Cardiac muscle cell (in vitro differentiated cells and primary cell): ENCODE measurements around the gene GBP7. TPM values are rescaled to one million over a fixed set of nuclear protein-coding genes. Genes with fewer than 3 reads are reported as not detected.

ENCODE experiments used
- DNase-seq, 2 donors: peaks; one replicate each; pipeline versions ENCODE4 v3.0.0 to v3.0.0-alpha.2; 2010 to 2017; ENCODE audit warnings: low read depth in 1 of 2, low spot score in 1 of 2
- H3K27ac ChIP-seq: fragments of 200-600 bp; sonication (generic); 2 replicates; pipeline ENCODE4 v1.5.1; 2016
- H3K27me3 ChIP-seq: fragments of 200-600 bp; sonication (generic); 2 replicates; pipeline ENCODE4 v1.6.0; 2016; ENCODE audit warnings: control low read depth
- H3K36me3 ChIP-seq: fragments of 200-600 bp; sonication (generic); 2 replicates; pipeline ENCODE4 v1.5.1; 2016; ENCODE audit warnings: control low read depth
- H3K4me1 ChIP-seq: fragments of 200-600 bp; sonication (generic); 2 replicates; pipeline ENCODE4 v1.8.1; 2017; ENCODE audit warnings: low read depth, mild to moderate bottlenecking, mixed run types
- H3K4me3 ChIP-seq: fragments of 200-600 bp; sonication (generic); 2 replicates; pipeline ENCODE4 v1.5.1; 2016; ENCODE audit warnings: mild to moderate bottlenecking
- H3K9me3 ChIP-seq: fragments of 200-600 bp; sonication (generic); 2 replicates; pipeline ENCODE4 v1.5.1; 2017; ENCODE audit warnings: low read depth, mild to moderate bottlenecking, control low read depth
- polyA plus RNA-seq: library from polyadenylated mRNA; unstranded; fragments of >200 nt; fragmentation: Nextera tagmentation; extraction: Ambion mirVana; gene quantifications from 2 replicates; pipeline ENCODE4 v1.2.1, GENCODE V29; 2016
- total RNA-seq: library from RNA; depleted of rRNA; stranded (reverse); fragments of >200 nt; gene quantifications from 2 replicates; pipeline ENCODE4 v1.2.3, GENCODE V29; 2016
- TF ChIP-seq, protein P1 (sequence below): IDR thresholded peaks from 2 replicates; pipeline ENCODE4 v1.5.1; 2012; ENCODE audit warnings: low read depth, mild to moderate bottlenecking, low read length

GBP7 gene
- total and polyA plus RNA-seq, 2 experiments from 2014 or later = 0.71 TPM; not detected in 1

DNA sequence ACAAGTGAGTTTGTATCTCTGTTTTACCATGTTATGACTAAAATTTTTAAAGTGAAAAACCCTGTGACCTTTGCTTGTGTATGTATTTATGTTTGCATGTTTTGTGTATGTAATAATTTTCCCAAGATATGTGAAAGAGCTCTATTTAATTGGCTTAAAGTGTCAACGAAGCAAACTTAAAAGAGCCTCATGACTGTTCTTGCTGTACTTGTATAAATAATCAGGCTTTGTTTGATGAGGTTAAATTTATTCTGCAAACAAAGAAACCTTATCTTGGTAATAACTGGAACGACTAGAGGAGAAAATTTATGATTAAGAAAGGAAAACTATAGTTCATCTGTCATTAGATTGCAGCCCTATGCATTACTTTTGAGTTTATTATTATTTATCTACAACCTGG lies 6.6 kb downstream of the GBP7 start:
- Histone ChIP-seq H3K27ac (no peak overlapping the region), H3K9me3 (no peaks in the 10 kb centered on the region), H3K36me3 (no peaks in the 10 kb centered on the region), H3K4me1 (no peaks in the 10 kb centered on the region), H3K27me3 (no peaks in the 10 kb centered on the region), H3K4me3 (no peak overlapping the region)
- TF ChIP-seq, protein P1, sequence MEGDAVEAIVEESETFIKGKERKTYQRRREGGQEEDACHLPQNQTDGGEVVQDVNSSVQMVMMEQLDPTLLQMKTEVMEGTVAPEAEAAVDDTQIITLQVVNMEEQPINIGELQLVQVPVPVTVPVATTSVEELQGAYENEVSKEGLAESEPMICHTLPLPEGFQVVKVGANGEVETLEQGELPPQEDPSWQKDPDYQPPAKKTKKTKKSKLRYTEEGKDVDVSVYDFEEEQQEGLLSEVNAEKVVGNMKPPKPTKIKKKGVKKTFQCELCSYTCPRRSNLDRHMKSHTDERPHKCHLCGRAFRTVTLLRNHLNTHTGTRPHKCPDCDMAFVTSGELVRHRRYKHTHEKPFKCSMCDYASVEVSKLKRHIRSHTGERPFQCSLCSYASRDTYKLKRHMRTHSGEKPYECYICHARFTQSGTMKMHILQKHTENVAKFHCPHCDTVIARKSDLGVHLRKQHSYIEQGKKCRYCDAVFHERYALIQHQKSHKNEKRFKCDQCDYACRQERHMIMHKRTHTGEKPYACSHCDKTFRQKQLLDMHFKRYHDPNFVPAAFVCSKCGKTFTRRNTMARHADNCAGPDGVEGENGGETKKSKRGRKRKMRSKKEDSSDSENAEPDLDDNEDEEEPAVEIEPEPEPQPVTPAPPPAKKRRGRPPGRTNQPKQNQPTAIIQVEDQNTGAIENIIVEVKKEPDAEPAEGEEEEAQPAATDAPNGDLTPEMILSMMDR = no peak
- DNase-seq = no peak

DNA sequence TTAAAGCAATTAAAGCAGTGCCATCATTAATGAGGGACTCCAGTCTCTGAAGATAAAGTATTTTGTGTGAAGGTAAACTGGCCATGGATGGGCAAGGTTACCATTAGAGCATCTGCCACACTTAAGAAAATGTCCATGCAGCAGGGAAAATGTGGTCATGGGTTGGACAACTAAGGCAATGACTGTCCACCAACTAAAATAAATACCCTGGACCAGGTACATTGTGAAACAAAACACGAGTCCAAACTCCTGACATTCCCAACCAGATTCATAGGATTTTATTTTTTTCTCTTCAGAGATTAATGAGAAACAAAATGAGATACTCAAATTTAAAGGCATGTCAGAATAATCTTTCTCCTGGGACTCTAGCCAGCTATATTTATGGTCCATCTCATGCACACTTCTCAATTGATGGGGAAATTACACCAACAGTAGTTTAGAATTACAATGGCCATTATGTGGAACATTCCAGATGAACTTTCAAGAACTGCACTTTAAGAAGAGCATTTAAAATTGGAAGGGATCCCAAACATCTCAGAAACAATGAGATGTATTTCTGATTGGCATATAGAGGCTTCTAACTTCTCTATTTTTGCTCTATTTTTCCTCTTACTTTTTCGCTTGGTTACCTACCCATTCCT lies 8.1 kb downstream of the GBP7 start:
- Histone ChIP-seq H3K27me3 (no peaks in the 10 kb centered on the region), H3K4me3 (no peak overlapping the region), H3K36me3 (no peaks in the 10 kb centered on the region), H3K9me3 (no peaks in the 10 kb centered on the region), H3K4me1 (no peaks in the 10 kb centered on the region), H3K27ac (no peak overlapping the region)
- peak in 1 of 2 donors; percentile 2 for DNase-seq
- TF ChIP-seq, protein P1 = no peak

DNA sequence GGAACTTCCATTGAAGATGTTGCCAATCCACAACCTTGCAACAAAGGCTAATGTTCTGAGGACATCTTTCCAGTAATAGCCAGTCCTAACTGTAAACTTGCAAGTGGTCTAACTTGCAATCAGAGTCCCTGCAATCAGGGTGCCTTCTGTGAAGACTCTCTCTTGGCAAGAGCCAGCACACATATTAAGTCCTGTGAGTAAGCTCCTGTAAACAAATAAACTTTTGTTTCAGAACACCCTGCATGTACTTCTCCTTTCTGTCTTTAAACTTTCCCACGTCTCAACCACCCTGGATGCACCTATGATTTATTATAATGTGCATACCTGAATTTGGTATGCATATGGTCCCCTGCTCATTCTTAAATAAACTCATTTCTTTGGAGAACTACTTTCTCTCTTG lies 9.1 kb downstream of the GBP7 start:
- H3K27ac ChIP-seq = no peak overlapping the region
- no peaks in the 10 kb centered on the region for H3K4me1 ChIP-seq
- TF ChIP-seq, protein P1 = no peak
- no peak for DNase-seq
- no peak overlapping the region for H3K4me3 ChIP-seq
- H3K9me3 ChIP-seq = no peaks in the 10 kb centered on the region
- no peaks in the 10 kb centered on the region for H3K36me3 ChIP-seq
- H3K27me3 ChIP-seq = no peaks in the 10 kb centered on the region

DNA sequence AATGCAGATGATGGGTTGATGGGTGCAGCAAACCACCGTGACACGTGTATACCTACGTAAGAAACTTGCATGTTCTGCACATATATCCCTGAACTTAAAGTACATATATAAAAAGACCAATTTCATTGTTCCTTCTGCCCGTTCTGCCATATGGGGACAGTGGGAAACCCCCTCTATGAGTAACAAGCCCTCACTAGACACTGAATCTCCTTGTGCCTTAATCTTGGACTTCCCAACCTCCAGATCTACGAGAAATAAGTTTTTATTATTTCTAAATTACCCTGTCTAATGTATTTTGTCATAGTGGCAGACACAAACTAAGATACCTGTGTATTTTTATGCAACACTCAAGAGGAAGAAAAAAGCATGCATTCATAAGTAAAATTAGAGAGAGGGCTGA lies 10.0 kb downstream of the GBP7 start:
- H3K9me3 ChIP-seq = no peaks in the 10 kb centered on the region
- H3K4me1 ChIP-seq = no peaks in the 10 kb centered on the region
- no peaks in the 10 kb centered on the region for H3K27me3 ChIP-seq
- DNase-seq = no peak
- no peak overlapping the region for H3K4me3 ChIP-seq
- TF ChIP-seq, protein P1 = no peak
- no peaks in the 10 kb centered on the region for H3K36me3 ChIP-seq
- H3K27ac ChIP-seq = no peak overlapping the region

DNA sequence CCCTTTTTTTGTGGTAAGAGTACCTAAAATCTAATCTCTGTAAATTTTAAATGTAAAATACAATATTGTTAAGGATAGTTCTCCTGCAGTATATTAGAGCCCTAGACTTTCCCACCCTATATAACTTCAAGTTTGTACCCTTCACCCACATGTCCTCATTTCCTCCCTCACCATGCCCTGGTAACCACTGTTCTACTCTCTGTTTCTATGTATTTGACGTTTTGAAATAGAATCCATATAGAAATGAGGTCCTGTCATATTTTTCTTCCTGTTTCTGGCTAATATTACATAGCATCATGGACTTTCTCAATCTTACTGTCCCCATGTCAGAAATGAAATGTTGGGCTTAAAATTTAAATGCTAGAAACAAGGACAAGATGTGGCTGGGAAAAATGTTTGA lies 24.8 kb downstream of the GBP7 start:
- no peak for DNase-seq
- Histone ChIP-seq H3K4me3 (no peak overlapping the region), H3K36me3 (no peaks in the 10 kb centered on the region), H3K4me1 (peaks cover 8% of the 10 kb centered on the region), H3K27me3 (no peaks in the 10 kb centered on the region), H3K27ac (no peak overlapping the region), H3K9me3 (no peaks in the 10 kb centered on the region)
- TF ChIP-seq, protein P1 = no peak

DNA sequence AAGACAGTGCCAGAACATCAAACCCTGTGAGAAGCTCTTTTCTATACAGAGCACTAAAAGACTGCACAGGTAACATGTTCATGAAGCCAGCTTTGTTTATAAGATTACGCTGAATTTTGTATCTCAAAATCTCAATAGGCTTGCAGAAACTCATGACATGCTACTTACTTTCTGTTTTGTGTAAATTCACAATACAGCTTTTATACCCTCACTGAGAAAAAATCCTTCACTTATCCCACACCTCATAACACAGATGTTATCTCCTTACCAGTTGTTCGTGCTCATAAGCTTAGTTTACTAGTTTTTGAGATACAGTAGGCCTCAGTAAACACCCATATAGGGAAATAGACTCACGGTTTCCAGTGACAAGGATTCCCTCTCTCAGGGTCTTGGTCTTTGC lies 25.8 kb downstream of the GBP7 start:
- no peak overlapping the region for H3K4me3 ChIP-seq
- no peak for DNase-seq
- H3K4me1 ChIP-seq = peaks cover 8% of the 10 kb centered on the region
- H3K36me3 ChIP-seq = no peaks in the 10 kb centered on the region
- H3K27me3 ChIP-seq = no peaks in the 10 kb centered on the region
- TF ChIP-seq, protein P1 = no peak
- no peak overlapping the region for H3K27ac ChIP-seq
- no peaks in the 10 kb centered on the region for H3K9me3 ChIP-seq
